HG03378 (cell line): ENCODE results near the gene RNFT2.
"Not testable (repeated sequence)": the region's sequence is repeated elsewhere in the genome, so short reads cannot be mapped to it uniquely, and the experiment has no call there.

Experiments used
- ATAC-seq: cut with Tn5 transposase; IDR thresholded peaks from one replicate; pipeline ENCODE4 v1.9.1; 2021; ENCODE audit warnings: mild to moderate bottlenecking, moderate library complexity; ENCODE audit not compliant: unreplicated experiment

Gene RNFT2

DNA sequence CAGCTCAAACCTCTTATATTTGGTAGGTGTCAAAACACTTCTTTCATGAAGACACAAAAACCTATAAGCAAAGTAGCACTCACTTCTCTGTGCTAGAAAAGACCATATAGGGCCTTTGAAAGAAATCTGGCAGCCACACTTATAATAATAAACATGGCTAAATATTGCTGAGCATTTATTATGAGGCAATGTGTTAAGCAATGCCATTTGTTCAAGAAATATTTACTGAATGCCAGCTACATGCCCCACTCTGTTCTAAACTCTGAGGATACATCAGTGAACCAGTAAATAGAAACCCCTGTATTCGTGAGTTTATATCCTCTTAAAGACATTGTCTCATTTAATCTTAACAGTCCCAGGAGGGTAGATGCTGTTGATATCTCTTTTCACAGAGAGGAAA is 52.0 kb downstream of the RNFT2 start:
- ATAC-seq: no peak

DNA sequence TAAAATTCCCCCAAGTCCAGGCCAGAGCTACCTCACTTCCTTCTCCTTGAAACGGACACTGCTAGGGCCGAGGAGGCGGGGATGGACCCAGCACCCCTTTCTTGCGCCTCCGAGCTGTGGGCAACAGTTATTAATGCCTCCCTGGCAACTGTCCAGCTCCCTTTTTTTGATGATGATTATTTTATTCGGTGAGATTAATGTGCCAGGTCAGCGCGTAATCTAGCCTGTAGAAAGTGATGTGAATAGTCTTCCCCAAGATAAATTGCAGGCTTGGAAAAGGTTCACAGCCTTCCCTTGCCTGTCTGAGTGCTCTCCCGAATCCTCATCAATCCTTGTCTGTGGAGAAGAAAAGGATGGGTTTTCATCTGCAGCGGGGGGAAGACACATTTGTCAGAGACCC is 54.3 kb downstream of the RNFT2 start:
- no peak for ATAC-seq

DNA sequence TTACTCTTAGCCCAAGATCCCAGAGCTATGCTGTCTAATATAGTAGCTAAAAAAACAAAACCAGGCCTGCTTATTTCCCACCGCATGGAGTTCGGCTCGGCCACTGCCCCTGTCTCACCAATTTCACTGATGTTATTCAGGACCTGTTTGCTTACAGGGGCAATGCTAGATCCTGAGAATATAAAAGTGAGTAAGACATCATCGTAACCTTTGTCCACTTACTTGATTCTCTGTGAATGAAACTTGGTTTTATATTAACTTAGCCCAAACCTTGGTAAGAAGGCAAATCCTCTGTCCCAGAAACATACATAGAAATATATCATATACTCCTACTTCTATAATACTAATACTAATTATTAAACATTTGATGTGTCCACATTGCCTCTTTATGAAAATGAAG is 56.6 kb downstream of the RNFT2 start:
- ATAC-seq: no peak

DNA sequence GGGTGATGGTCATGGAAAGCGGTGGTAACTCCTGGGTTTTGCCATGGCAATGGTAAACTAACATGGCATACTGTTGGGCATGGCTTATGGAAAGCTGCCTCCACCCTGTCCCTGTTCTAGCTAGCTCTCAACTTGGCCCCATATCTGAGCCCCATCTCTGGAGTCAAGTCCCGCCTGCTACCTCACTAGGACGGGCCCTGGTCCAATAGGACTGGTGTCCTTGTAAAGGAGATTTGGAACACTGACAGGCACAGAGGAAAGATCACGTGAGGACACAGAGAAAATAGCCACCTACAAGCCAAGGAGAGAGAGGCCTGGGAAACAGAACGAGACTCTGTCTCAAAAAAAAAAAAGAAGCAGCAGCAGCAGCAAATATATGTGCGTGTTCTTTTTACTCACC is 59.8 kb downstream of the RNFT2 start:
- ATAC-seq: no peak

DNA sequence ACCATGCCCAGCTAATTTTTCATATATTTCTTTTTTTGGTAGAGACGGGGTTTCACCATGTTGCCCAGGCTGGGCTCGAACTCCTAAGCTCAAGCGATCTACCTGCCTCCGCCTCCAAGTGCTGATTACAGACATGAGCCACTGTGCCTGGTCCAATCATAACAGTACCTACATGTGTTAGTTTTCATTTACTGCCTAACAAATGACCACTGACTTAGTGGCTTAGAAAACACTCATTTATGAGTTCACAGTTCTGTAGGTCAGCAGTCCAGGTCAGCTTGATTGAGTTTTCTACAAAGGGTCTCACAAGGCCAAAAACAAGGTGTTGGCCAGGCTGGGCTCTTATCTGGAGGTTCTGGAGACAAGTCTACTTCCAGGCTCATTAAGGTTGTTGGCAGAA is 60.6 kb downstream of the RNFT2 start:
- no peak for ATAC-seq

DNA sequence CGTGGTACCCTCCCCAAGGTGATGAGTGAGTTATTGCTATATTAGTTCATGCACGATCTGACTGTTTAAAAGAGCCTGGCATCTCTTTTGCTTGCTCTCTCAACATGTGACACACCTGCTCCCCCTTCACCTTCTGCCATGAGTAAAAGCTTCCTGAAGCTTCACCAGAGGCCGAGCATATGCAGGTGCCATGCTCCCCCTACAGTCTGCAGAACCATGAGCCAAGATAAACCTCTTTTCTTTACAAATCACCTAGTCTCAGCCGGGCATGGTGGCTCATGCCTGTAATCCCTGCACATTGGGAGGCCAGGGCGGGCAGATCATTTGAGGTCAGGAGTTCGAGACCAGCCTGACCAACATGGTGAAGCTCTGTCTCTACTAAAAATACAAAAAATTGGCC is 61.8 kb downstream of the RNFT2 start:
- no peak for ATAC-seq

DNA sequence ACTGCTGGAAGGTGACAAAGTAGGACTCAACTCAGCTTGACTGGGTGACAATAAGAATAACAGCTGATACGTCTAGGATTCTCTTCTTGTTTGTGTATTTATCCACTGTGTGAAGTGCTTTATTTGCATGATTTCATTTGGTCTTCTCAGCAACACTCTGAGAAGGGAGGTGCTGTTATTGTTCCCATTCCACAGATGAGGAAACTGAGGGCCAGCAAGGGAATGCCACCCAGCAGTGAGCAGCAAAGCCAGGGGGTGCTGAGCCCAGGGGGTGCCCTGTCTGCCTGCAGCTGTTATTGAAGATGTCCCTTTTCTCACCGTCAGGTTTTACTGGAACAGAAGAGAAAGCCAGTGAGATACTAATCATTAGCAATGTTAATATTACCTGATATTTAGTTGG is 62.8 kb downstream of the RNFT2 start:
- ATAC-seq: no peak

DNA sequence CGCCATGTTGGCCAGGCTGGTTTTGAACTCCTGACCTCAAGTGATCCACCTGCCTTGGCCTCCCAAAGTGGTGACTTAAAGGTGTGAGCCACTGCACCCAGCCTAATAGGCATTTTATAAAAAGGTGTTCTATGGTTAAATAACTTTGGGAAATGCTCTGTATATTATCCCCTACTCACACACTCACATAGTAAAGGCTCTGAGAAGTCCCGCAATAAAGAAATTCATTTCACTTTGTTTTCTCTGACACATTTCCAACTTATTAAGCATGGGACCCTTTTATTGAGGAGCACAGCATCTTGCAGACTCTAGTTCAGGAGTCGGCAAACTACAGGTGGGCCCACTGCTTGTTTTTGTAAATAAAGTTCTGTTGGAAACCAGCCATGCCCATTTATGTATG is 63.9 kb downstream of the RNFT2 start:
- no peak for ATAC-seq

DNA sequence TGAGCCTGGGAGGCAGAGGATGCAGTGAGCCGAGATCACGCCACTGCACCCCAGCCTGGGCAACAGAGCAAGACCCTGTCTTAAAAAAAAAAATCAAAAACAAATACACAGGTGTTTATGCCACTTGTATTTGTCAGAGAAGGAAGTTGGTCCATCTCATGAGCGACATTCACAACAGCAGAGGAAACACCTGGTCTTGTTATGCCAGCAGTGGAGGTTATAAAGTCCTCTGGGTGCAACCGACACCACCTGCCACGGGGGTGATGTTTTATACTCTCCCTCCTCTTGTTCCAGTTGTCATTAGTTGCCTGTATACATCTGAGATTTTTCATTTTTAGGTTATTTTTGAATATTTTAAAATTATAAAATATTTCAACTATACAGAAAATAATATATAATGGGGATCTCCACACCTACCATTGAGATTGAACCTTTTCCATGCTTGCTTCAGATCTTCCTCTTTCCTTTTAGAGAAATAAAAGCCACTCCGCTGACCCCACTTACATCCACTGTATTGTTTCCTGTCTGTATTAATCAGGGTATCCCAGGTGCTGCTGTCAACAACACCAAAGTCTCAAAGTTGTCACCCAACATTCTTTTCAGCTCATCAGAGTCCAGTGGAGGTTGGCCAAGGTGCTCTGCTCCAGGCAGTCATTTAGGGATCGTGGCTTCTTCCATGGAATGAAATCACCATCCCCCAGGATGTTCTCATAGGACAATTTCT is 65.1 kb downstream of the RNFT2 start:
- ATAC-seq: no peak

DNA sequence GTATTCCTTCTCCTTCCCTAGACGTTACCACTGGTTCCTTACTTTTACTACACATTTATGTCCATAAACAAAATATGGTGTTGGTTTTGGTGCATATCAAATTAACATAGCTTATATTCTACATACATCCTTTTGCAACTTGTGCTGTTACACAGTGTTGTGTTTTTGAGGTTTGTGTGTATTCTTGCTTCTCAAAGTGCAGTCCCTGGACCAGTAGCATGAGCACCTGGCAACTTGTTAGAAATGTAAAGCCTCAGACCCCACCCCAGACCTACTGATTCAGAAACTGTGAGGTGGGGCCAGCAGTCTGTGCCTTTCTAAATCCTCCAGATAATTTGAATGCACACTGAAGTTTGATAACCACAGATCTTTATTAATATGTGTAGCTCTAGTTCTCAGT is 65.9 kb downstream of the RNFT2 start:
- ATAC-seq: no peak

DNA sequence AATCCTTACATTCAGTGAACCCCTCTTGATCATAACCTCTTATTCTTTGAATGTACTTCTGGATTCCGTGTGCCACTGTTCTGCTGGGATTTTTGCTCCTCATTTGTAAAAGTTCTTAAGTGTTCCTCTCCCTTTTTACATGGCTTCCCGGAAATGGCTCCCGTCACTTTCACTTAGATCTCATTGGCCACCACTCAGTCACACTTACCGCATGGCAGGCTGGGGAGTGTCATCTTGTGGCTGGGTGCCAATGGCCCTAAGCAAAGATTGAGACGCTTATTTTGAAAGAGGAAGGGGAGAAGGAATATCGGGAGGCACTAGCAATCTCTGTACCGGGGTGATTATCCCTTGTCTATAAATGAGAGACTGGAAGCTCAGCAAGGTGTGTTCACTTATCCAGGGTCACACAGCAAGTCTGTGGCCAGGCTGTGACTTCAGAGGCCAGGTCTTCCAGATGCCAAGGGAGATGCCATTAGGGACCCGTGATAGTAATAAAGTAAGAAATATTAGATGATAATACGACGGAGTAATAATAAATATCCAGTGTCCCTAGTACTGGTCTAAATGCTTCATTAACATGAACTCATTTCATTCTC is 68.8 kb downstream of the RNFT2 start:
- ATAC-seq: no peak

DNA sequence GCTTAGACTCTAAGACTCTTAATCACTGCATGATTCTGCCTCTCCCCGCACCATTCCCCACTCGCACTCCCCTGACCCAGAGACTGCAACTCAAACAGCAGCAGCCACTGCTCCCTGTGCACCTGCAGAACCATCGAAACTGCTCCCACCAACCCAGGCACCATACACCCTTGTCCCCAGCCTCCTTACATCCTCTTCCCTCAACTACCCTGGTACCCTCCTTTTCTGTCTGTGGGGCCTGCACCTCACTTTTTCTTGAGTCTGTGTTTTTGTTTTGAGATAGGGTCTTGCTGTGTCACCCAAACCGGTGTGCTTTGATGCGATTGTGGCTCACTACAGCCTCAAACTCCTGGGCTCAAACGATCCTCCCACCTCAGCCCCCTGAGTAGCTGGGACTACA is 69.4 kb downstream of the RNFT2 start:
- ATAC-seq: no peak

DNA sequence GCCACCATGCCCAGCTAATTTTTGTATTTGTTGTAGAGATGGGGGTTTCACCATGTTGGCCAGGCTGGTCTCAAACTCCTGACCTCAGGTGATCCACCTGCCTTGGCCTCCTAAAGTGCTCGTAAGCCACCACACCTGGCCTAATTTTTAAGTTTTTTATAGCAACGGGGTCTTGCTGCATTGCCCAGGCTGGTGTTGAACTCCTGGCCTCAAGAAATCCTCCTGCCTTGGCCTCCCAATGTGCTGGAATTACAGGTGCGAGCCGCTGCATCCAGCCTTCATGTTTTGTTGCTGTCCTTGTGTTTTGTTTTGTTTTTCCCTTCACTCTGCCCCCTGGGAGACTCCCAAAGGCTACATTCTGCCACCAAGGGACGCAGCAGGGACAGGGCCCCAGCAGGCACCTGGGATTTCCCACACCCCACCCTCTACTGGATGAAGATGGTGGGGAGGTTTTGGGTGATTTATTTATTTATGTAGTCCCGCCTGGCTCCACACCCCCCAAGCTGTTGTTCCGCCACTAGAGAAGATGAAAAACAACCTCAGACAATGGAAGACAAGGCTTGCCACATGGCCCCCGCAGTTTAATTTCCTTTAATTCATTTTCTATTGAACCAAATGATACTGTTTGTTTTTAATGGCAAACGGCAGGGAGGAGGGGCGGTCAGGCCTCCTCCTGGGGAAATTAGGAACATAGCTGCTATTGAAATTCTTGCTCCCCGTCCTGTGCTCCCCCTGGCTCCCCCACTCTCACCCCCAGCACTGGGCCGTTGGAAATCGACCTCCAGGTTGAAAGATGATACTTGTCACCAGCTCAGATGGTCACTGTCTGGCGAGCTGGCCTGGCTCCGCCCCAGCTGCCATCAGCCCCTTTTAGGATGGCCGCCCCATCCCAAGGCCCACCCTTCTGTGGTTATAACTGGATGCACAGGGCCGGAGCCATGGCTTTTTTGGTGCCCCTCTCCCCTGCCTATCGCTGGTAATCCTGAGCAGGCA is 70.3 kb downstream of the RNFT2 start:
- ATAC-seq: no peak

DNA sequence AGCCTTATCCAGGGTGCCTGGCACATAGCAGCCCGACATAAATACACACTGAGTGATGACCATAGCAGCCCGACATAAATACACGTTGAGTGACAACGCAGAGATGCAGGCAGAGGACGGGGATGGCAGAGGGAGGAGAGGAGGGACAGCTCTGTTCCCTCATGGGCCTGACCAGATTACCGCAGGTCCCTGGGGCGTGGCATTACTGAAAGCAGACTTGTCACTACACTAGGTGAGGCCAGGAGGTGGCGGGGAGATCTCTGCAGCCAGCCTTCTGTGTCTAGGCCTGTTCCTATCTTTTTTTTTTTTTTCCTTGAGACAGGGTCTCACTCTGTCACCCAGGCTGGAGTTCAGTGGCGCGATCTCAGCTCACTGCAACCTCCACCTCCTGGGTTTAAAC is 74.1 kb downstream of the RNFT2 start:
- ATAC-seq: no peak

DNA sequence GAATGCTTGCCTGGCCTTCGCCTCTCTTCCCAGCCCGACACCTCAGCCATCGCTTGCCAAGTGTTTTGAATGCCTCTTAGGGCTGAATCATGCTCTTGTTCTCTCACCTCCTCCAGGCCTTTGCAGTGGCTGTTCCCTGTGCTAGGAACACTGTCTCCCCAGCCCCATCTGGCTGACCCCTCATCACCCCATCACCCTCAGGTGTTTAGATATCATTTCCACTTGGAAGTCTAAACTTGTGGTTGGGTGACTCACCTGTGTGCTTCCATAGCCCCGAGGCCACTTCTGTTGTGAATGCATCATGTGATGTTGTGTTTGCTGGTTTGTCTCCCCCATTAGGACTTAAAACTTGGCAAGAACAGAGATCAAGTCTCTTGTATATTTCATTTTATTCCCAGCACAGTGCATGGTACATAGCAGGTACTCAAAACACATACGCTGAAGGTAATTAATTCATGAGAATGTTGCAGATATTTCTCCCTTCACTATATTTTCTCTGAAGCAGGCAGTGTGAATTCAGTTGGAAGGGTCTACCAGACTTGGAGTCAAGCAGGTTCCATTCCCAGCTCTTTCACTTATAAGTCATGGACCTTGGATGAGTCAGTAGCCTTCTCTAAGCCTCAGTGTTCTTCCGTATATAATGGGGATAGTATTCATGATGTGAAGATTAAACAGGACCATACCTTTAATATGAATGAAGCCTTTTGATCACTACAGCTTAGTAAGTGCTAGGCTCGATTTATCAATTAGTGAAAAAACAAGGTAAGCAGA is 75.3 kb downstream of the RNFT2 start:
- ATAC-seq: no peak

DNA sequence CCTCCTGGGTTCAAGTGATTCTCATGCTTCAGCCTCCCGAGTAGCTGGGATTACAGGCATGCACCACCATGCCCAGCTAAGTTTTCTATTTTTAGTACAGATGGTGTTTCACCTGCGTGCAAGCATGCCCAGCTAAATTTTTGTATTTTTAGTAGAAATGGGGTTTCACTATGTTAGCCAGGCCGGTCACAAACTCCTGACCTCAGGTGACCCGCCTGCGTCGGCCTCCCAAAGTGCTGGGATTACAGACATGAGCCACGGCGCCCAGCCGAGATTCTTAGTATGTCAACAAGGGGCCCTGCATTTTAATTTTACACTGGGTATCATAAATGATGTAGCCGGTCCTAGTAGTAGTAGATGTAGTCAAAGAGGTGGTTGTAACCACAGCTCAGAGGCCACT is 76.7 kb downstream of the RNFT2 start:
- not testable (repeated sequence) for ATAC-seq

DNA sequence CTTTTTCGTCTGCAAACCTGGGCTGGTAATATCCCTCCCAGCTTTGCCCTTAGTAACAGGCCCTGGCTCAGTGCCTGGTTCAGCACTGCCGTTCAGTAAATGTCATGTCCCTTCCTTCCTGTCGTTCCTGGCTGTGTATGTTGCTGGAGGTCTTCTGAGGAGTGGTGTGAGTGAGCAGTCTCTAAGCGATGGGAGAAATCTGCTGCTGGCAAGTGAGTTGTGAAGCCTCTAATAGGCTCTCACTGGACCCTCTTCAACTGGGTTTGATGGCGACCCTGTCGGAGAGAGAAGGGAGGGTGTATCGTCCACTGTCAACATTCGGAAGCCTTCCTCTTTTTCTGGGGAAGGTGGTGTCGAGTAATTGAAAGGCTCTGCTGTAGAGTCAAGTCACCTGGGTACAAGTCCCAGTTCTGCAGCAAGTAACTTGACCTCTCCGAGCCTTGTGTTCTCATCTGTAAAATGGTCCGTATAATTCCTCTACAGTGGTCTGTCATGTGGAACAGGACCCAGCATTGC is 80.3 kb downstream of the RNFT2 start:
- peak; percentile 3 for ATAC-seq

DNA sequence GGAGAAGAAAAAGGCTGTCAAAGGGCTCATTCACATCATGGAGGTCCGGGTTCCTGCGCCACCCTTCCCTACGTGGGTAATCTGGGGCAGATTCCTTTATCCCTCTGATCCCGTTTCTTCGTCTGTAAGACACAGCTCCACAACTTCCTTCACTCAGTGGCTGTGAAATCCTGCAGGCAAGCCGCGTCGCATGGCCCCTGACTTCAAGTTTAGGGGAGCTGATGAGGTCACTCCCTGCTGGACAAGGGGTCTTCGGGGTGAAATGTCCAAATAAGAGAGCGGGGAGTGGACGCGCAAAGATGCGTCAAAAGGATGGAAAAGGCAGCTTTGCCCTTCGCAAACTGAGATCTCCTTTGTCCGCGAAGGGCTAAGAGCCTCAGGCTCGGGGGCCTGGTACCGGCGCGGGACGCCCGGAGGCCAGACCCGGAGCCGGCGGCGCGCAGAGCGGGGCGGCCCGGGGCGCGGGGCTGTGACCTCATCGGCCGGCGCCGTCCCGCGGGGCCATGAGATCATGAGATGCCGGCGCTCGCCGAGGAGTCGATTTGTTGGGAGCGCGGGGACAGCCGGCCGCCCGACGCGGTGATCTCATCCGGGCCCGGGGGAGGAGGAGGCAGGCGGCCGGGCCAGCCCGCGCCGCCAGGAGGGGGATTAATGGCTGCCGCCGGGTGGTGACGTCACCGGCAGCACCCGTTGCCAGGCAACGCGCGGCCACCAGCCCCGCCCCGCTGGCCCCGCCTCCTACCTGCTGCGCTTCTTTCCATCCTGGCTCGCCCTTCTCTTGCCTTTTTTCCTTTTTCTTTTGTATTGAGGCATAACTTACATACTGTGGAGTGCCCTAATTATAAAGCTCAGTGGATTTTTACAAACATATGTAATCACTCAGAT is 81.1 kb downstream of the RNFT2 start:
- peak; percentile 66 for ATAC-seq

DNA sequence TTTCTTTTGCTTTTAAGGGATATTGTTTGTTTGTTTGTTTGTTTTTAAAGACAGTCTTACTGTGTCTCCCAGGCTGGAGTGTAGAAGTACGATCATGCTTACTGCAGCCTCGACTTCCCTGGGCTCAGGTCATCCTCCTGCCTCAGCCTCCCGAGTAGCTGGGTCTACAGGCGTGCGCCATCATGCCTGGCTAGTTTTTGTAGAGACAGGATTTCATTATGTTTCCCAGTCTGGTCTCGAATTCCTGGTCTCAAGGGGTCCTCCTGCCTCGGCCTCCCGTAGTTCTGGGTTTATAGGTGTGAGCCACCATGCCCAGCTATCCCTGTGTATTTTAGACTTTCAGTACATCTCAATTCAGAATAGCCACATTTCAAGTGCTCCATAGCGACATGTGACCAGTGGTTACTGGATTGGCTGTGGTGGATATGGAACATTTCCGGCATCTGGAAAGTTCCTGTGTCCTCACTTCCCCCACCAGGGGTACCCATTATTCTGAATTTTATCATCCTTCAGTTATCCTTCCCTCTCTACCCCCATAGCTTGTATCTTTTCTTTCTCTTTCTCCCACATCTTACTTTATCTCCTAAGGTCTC is 82.0 kb downstream of the RNFT2 start:
- no peak for ATAC-seq
